Liver (tissue), 9 donors: ENCODE results near the gene DDHD1. TPM values are rescaled to one million over a fixed set of nuclear protein-coding genes. Genes with fewer than 3 reads are reported as not detected.

ENCODE experiments used
- DNase-seq: peaks from one replicate; pipeline ENCODE4 v3.0.0-alpha.2; 2017; ENCODE audit warnings: low spot score
- H3K27ac ChIP-seq, 2 donors: one replicate each; pipeline ENCODE4 v1.7.0; 2013; ENCODE audit warnings: inconsistent platforms in 2 of 2, low read length in 2 of 2, control low read depth in 1 of 2, low read depth in 1 of 2, mild to moderate bottlenecking in 1 of 2
- H3K27me3 ChIP-seq, 4 donors: one replicate each; pipeline versions ENCODE4 v1.6.1 to v1.7.0; 2013; ENCODE audit warnings: low read length in 3 of 4, inconsistent platforms in 1 of 4, mild to moderate bottlenecking in 1 of 4, moderate library complexity in 1 of 4; ENCODE audit not compliant: control insufficient read depth in 4 of 4, insufficient read depth in 4 of 4
- H3K36me3 ChIP-seq, 4 donors: one replicate each; pipeline versions ENCODE4 v1.6.1 to v1.7.0; 2013; ENCODE audit warnings: low read length in 3 of 4, mild to moderate bottlenecking in 3 of 4, low read depth in 1 of 4, moderate library complexity in 1 of 4; ENCODE audit not compliant: control insufficient read depth in 4 of 4, insufficient read depth in 3 of 4
- H3K4me1 ChIP-seq, 4 donors: one replicate each; pipeline versions ENCODE4 v1.6.1 to v1.7.0; 2013; ENCODE audit warnings: low read length in 3 of 4, mild to moderate bottlenecking in 3 of 4, moderate library complexity in 1 of 4; ENCODE audit not compliant: control insufficient read depth in 4 of 4, insufficient read depth in 4 of 4
- H3K4me3 ChIP-seq, 3 donors: one replicate each; pipeline versions ENCODE4 v1.6.1 to v1.7.0; 2013; ENCODE audit warnings: low read length in 3 of 3, control low read depth in 1 of 3, low read depth in 1 of 3, mild to moderate bottlenecking in 1 of 3
- H3K9ac ChIP-seq, 2 donors: one replicate each; pipeline ENCODE4 v1.7.0; 2013; ENCODE audit warnings: low read length in 2 of 2, mild to moderate bottlenecking in 2 of 2, moderate library complexity in 2 of 2, control low read depth in 1 of 2, low read depth in 1 of 2
- H3K9me3 ChIP-seq, 4 donors: one replicate each; pipeline versions ENCODE4 v1.6.1 to v1.7.0; 2013; ENCODE audit warnings: low read length in 3 of 4; ENCODE audit not compliant: control insufficient read depth in 4 of 4
- ATF3 ChIP-seq: IDR thresholded peaks from 2 replicates; pipeline ENCODE4 v1.6.1; 2016; ENCODE audit warnings: antibody characterized with exemption
- CTCF ChIP-seq: fragments of 150-350 bp; IDR thresholded peaks from 2 replicates; pipeline ENCODE4 v1.5.1; 2017; ENCODE audit warnings: improper control_type of control experiment, low read depth, low read length; ENCODE audit not compliant: missing input control
- EGR1 ChIP-seq, 2 donors: IDR thresholded peaks; 2 replicates each; pipeline ENCODE4 v1.6.1; 2016 to 2018; ENCODE audit warnings: antibody characterized with exemption in 2 of 2, low read depth in 2 of 2
- FOXA1 ChIP-seq: IDR thresholded peaks from 2 replicates; pipeline ENCODE4 v1.6.1; 2016; ENCODE audit warnings: antibody characterized with exemption
- FOXA2 ChIP-seq: IDR thresholded peaks from 2 replicates; pipeline ENCODE4 v1.6.1; 2016; ENCODE audit warnings: antibody characterized with exemption
- GABPA ChIP-seq, 2 donors: IDR thresholded peaks in 1 of 2; conservative IDR thresholded peaks in 1 of 2; 2 replicates each; pipeline ENCODE4 v1.6.1; 2016; ENCODE audit warnings: antibody characterized with exemption in 2 of 2, mild to moderate bottlenecking in 1 of 2, moderate library complexity in 1 of 2
- HNF4A ChIP-seq, 2 donors: conservative IDR thresholded peaks; 2 replicates each; pipeline ENCODE4 v1.6.1; 2016; ENCODE audit warnings: antibody characterized with exemption in 2 of 2, mild to moderate bottlenecking in 2 of 2
- HNF4G ChIP-seq: IDR thresholded peaks from 2 replicates; pipeline ENCODE4 v1.6.1; 2016; ENCODE audit warnings: antibody characterized with exemption
- JUND ChIP-seq, 2 donors: IDR thresholded peaks; 2 replicates each; pipeline ENCODE4 v1.6.1; 2016; ENCODE audit warnings: antibody characterized with exemption in 2 of 2
- MAX ChIP-seq: IDR thresholded peaks from 2 replicates; pipeline ENCODE4 v1.6.1; 2016; ENCODE audit warnings: antibody characterized with exemption
- RAD21 ChIP-seq, 2 donors: IDR thresholded peaks; 2 replicates each; pipeline ENCODE4 v1.6.1; 2016; ENCODE audit warnings: antibody characterized with exemption in 2 of 2, mild to moderate bottlenecking in 2 of 2
- REST ChIP-seq: IDR thresholded peaks from 2 replicates; pipeline ENCODE4 v1.6.1; 2016; ENCODE audit warnings: antibody characterized with exemption, mild to moderate bottlenecking
- SP1 ChIP-seq: IDR thresholded peaks from 2 replicates; pipeline ENCODE4 v1.6.1; 2018; ENCODE audit warnings: antibody characterized with exemption, mild to moderate bottlenecking
- TAF1 ChIP-seq: conservative IDR thresholded peaks from 2 replicates; pipeline ENCODE4 v1.6.1; 2016; ENCODE audit warnings: antibody characterized with exemption, mild to moderate bottlenecking
- YY1 ChIP-seq: IDR thresholded peaks from 2 replicates; pipeline ENCODE4 v1.6.1; 2016; ENCODE audit warnings: antibody characterized with exemption, mild to moderate bottlenecking
- ZBTB33 ChIP-seq: IDR thresholded peaks from 2 replicates; pipeline ENCODE4 v1.6.1; 2016; ENCODE audit warnings: antibody characterized with exemption
- WGBS: extraction: QIAGEN DNeasy Blood & Tissue Kit; methylation state at CpG from one replicate; pipeline ENCODE4 v1.1.7; 2013; 5-methylcytosine and 5-hydroxymethylcytosine counted together
- polyA plus RNA-seq, 2 donors: library from polyadenylated mRNA; stranded (reverse) in 1 of 2; unstranded in 1 of 2; fragments of 200-250 nt in 1 of 2; fragments of >200 nt in 1 of 2; fragmentation: Nextera tagmentation in 1 of 2; extraction: Ambion mirVana in 1 of 2; gene quantifications; one replicate each; pipeline versions ENCODE4 v1.2.1 to v1.2.3, GENCODE V29; 2013 to 2015
- total RNA-seq, 2 donors: library from RNA; depleted of rRNA; stranded (reverse); fragments of >200 nt; gene quantifications; one replicate each; pipeline ENCODE4 v1.2.3, GENCODE V29; 2014
- donor health status: healthy.
- donor health status: healthy.
- donor health status: healthy.
- donor health status: healthy.
- donor health status: healthy.

Gene DDHD1
- total and polyA plus RNA-seq, 4 donors = 1.3 to 14.3 (median 5.2) TPM

- TF ChIP-seq REST (no peak), CTCF (no peak), RAD21 (IDR thresholded peaks at IDR 0.05) (no peak), SP1 (no peak), JUND (IDR thresholded peaks at IDR 0.05) (no peak), TAF1 (no peak), YY1 (no peak)
Measured at GRCh38 chr14:53038629-53039028, 114.5 kb downstream of the DDHD1 start (continued).

- 99% methylated on average over 1 of the region's 1 CpG for WGBS
- Histone ChIP-seq H3K4me3 (no peak overlapping the region), H3K27me3 (no peaks in the 10 kb centered on the region), H3K27ac (no peak overlapping the region), H3K9me3 (no peaks in the 10 kb centered on the region), H3K36me3 (peaks cover 0 to 4% (median 0%) of the 10 kb centered on the region in 4 donors), H3K4me1 (peaks cover 0 to 18% (median 17%) of the 10 kb centered on the region in 4 donors), H3K9ac (no peak overlapping the region)
- DNase-seq = no peak
- no peak for TF ChIP-seq EGR1 (IDR thresholded peaks at IDR 0.05; ENCODE audit: low read depth in 2 of 2)
- TF ChIP-seq TAF1 = no peak
- TF ChIP-seq ATF3 = no peak
- TF ChIP-seq JUND (IDR thresholded peaks at IDR 0.05) = no peak
- no peak for TF ChIP-seq SP1
- TF ChIP-seq FOXA2 = no peak
- no peak for TF ChIP-seq GABPA (IDR thresholded peaks at IDR 0.05 in 1 of 2, conservative IDR thresholded peaks at IDR 0.05 in 1 of 2)
Measured at GRCh38 chr14:53037016-53037415, 116.1 kb downstream of the DDHD1 start.

- Histone ChIP-seq H3K9ac (no peak overlapping the region), H3K36me3 (peaks cover 0 to 4% (median 0%) of the 10 kb centered on the region in 4 donors), H3K27ac (no peak overlapping the region), H3K9me3 (no peaks in the 10 kb centered on the region), H3K4me1 (peaks cover 0 to 18% (median 17%) of the 10 kb centered on the region in 4 donors), H3K27me3 (no peaks in the 10 kb centered on the region), H3K4me3 (no peak overlapping the region)
- DNase-seq = no peak
- WGBS = 92% methylated on average over 6 of the region's 6 CpGs
- TF ChIP-seq TAF1 (no peak), FOXA1 (no peak), ATF3 (no peak), RAD21 (IDR thresholded peaks at IDR 0.05) (no peak), HNF4A (conservative IDR thresholded peaks at IDR 0.05) (no peak), HNF4G (no peak), EGR1 (IDR thresholded peaks at IDR 0.05; ENCODE audit: low read depth in 2 of 2) (no peak), YY1 (no peak), SP1 (no peak), REST (no peak), JUND (IDR thresholded peaks at IDR 0.05) (no peak), MAX (no peak), ZBTB33 (no peak)
Measured at GRCh38 chr14:53035336-53036210, 117.5 kb downstream of the DDHD1 start.
